ENCODE results near the gene AREG. TPM values are rescaled to one million over a fixed set of nuclear protein-coding genes. Genes with fewer than 3 reads are reported as not detected.

The AREG gene
- total and polyA plus RNA-seq, 11 donors = 0.27 to 49.6 (median 1.9) TPM

GRCh38 chr4:74486905-74487304 lies 42.0 kb downstream of the AREG start:
- Histone ChIP-seq H3K36me3 (no peaks in the 10 kb centered on the region), H3K9me3 (no peaks in the 10 kb centered on the region), H3K4me3 (no peak overlapping the region), H3K27ac (no peak overlapping the region), H3K4me1 (no peaks in the 10 kb centered on the region), H3K27me3 (no peaks in the 10 kb centered on the region)
- intact Hi-C loops (cut with DNase I) = no loop called here
- 91 to 98% (median 94%) methylated on average over 2 of the region's 2 CpGs for WGBS, 4 donors
- ATAC-seq (no peak), DNase-seq (no peak)
- TF ChIP-seq POLR2A (IDR thresholded peaks at IDR 0.05) (no peak), CTCF (IDR thresholded peaks at IDR 0.05) (no peak)

- ATAC-seq (no peak), DNase-seq (no peak)
- H3K27ac ChIP-seq = no peak overlapping the region
- no peak overlapping the region for H3K4me3 ChIP-seq
- WGBS, 4 donors = 80 to 92% (median 89%) methylated on average over 1 of the region's 1 CpG
- TF ChIP-seq POLR2A (IDR thresholded peaks at IDR 0.05) = no peak
- TF ChIP-seq CTCF (IDR thresholded peaks at IDR 0.05) = no peak
- H3K27me3 ChIP-seq = no peaks in the 10 kb centered on the region
- intact Hi-C loops (cut with DNase I) = no loop called here
- H3K36me3 ChIP-seq = no peaks in the 10 kb centered on the region
- H3K4me1 ChIP-seq = no peaks in the 10 kb centered on the region
- no peaks in the 10 kb centered on the region for H3K9me3 ChIP-seq
These were observed 42.8 kb downstream of the AREG start for GRCh38 chr4:74487771-74488170.

- Histone ChIP-seq H3K9me3 (no peaks in the 10 kb centered on the region), H3K4me1 (no peaks in the 10 kb centered on the region), H3K27ac (no peak overlapping the region), H3K4me3 (no peak overlapping the region), H3K27me3 (no peaks in the 10 kb centered on the region), H3K36me3 (no peaks in the 10 kb centered on the region)
- DNase-seq (no peak), ATAC-seq (no peak)
- TF ChIP-seq CTCF (IDR thresholded peaks at IDR 0.05) (no peak), POLR2A (IDR thresholded peaks at IDR 0.05) (no peak)
- intact Hi-C loops (cut with DNase I) = no loop called here
- 95 to 100% (median 98%) methylated on average over 1 of the region's 1 CpG for WGBS, 4 donors
These were observed 45.8 kb downstream of the AREG start for GRCh38 chr4:74490736-74491135.

- Histone ChIP-seq H3K36me3 (no peaks in the 10 kb centered on the region), H3K4me1 (peaks cover 0 to 4% (median 0%) of the 10 kb centered on the region in 12 donors), H3K27ac (no peak overlapping the region), H3K4me3 (no peak overlapping the region), H3K9me3 (peaks cover 0 to 14% (median 0%) of the 10 kb centered on the region in 12 donors), H3K27me3 (no peaks in the 10 kb centered on the region)
- intact Hi-C loops (cut with DNase I) = no loop called here
- DNase-seq = no peak
- no peak for ATAC-seq
- 84 to 91% (median 90%) methylated on average over 3 to 4 of the region's 4 CpGs for WGBS, 4 donors
- TF ChIP-seq POLR2A (IDR thresholded peaks at IDR 0.05) = no peak
- no peak for TF ChIP-seq CTCF (IDR thresholded peaks at IDR 0.05)
These were observed 55.2 kb downstream of the AREG start for GRCh38 chr4:74499986-74500781.
